ENCODE results near the gene ZEB2. TPM values are rescaled to one million over a fixed set of nuclear protein-coding genes. Genes with fewer than 3 reads are reported as not detected.
A peak's percentile ranks its signal among the peaks of the same experiment; 100 is the strongest.

ZEB2 gene
- total RNA-seq, 1 donor from 2014 or later: 111 TPM

GRCh38 chr2:144448389-144449027 is 71.4 kb downstream of the ZEB2 start:
- H3K27ac Mint-ChIP-seq: peak overlapping the region; percentile 78
- no peak for DNase-seq (ENCODE audit: low spot score in 2 of 2, unreplicated experiment in 2 of 2)
- H3K4me3 Mint-ChIP-seq: no peak overlapping the region
- H3K9me3 Mint-ChIP-seq: peaks cover 4% of the 10 kb centered on the region
- H3K36me3 Mint-ChIP-seq: peaks cover 14% of the 10 kb centered on the region
- peaks cover 67% of the 10 kb centered on the region for H3K4me1 Mint-ChIP-seq
- no peaks in the 10 kb centered on the region for H3K27me3 Mint-ChIP-seq (ENCODE audit: low read depth)
- TF ChIP-seq CTCF (IDR thresholded peaks at IDR 0.05; ENCODE audit: unreplicated experiment): no peak

GRCh38 chr2:144447535-144447934 is 72.4 kb downstream of the ZEB2 start:
- Mint-ChIP-seq H3K9me3 (peaks cover 4% of the 10 kb centered on the region), H3K4me1 (peaks cover 63% of the 10 kb centered on the region), H3K27ac (no peak overlapping the region), H3K36me3 (peaks cover 14% of the 10 kb centered on the region), H3K4me3 (no peak overlapping the region), H3K27me3 (ENCODE audit: low read depth) (no peaks in the 10 kb centered on the region)
- DNase-seq (ENCODE audit: low spot score in 2 of 2, unreplicated experiment in 2 of 2): no peak
- TF ChIP-seq CTCF (IDR thresholded peaks at IDR 0.05; ENCODE audit: unreplicated experiment): no peak

GRCh38 chr2:144446136-144446535 is 73.8 kb downstream of the ZEB2 start:
- H3K36me3 Mint-ChIP-seq: peaks cover 14% of the 10 kb centered on the region
- H3K27ac Mint-ChIP-seq: no peak overlapping the region
- H3K27me3 Mint-ChIP-seq (ENCODE audit: low read depth): no peaks in the 10 kb centered on the region
- H3K4me3 Mint-ChIP-seq: no peak overlapping the region
- H3K9me3 Mint-ChIP-seq: peaks cover 4% of the 10 kb centered on the region
- DNase-seq (ENCODE audit: low spot score in 2 of 2, unreplicated experiment in 2 of 2): no peak
- TF ChIP-seq CTCF (IDR thresholded peaks at IDR 0.05; ENCODE audit: unreplicated experiment): no peak
- H3K4me1 Mint-ChIP-seq: peaks cover 65% of the 10 kb centered on the region

- Mint-ChIP-seq H3K27ac (no peak overlapping the region), H3K36me3 (peaks cover 14% of the 10 kb centered on the region), H3K4me1 (peaks cover 68% of the 10 kb centered on the region), H3K27me3 (ENCODE audit: low read depth) (no peaks in the 10 kb centered on the region), H3K9me3 (peaks cover 4% of the 10 kb centered on the region), H3K4me3 (no peak overlapping the region)
- DNase-seq (ENCODE audit: low spot score in 2 of 2, unreplicated experiment in 2 of 2): no peak
- TF ChIP-seq CTCF (IDR thresholded peaks at IDR 0.05; ENCODE audit: unreplicated experiment): no peak
Observed at GRCh38 chr2:144445196-144445595, 74.7 kb downstream of the ZEB2 start.

GRCh38 chr2:144443837-144444817 is 75.8 kb downstream of the ZEB2 start:
- Mint-ChIP-seq H3K9me3 (peaks cover 4% of the 10 kb centered on the region), H3K27ac (peak overlapping the region; percentile 86), H3K4me3 (no peak overlapping the region), H3K36me3 (peaks cover 14% of the 10 kb centered on the region), H3K4me1 (peaks cover 71% of the 10 kb centered on the region), H3K27me3 (ENCODE audit: low read depth) (no peaks in the 10 kb centered on the region)
- TF ChIP-seq CTCF (IDR thresholded peaks at IDR 0.05; ENCODE audit: unreplicated experiment): no peak
- no peak for DNase-seq (ENCODE audit: low spot score in 2 of 2, unreplicated experiment in 2 of 2)
